Body of pancreas (tissue), 4 donors: ENCODE measurements around the gene TBC1D10B. TPM values are rescaled to one million over a fixed set of nuclear protein-coding genes. Genes with fewer than 3 reads are reported as not detected.

ENCODE experiments used
- ATAC-seq: fragments of 150-250 bp; one replicate; pipeline ENCODE4 v1.9.1; 2016
- DNase-seq, 4 donors: peaks; one replicate each; pipeline ENCODE4 v3.0.0-alpha.2; 2019
- H3K27ac ChIP-seq, 4 donors: fragments of 200-600 bp; sonication (generic); 1 replicate in 3 of 4; 2 replicates in 1 of 4; pipeline versions ENCODE4 v1.5.1 to v1.6.1; 2016 to 2019; ENCODE audit warnings: mild to moderate bottlenecking in 1 of 4, mixed read lengths in 1 of 4, moderate library complexity in 1 of 4
- H3K27me3 ChIP-seq, 2 donors: fragments of 200-600 bp; sonication (generic); one replicate each; pipeline ENCODE4 v1.6.0; 2016; ENCODE audit warnings: mild to moderate bottlenecking in 1 of 2
- H3K36me3 ChIP-seq, 2 donors: fragments of 200-600 bp; sonication (generic); replicated peaks in 1 of 2; 2 replicates each; pipeline ENCODE4 v1.5.1; 2016; ENCODE audit warnings: low read depth in 2 of 2; ENCODE audit not compliant: insufficient read depth in 1 of 2
- H3K4me1 ChIP-seq: fragments of 200-600 bp; sonication (generic); one replicate; pipeline ENCODE4 v1.6.0; 2016
- H3K4me3 ChIP-seq, 2 donors: fragments of 200-600 bp; sonication (generic); 1 replicate in 1 of 2; 2 replicates in 1 of 2; pipeline ENCODE4 v1.5.1; 2016 to 2019
- H3K9me3 ChIP-seq, 3 donors: fragments of 200-600 bp; sonication (generic); 1 replicate in 2 of 3; 2 replicates in 1 of 3; pipeline ENCODE4 v1.5.1; 2016
- CTCF ChIP-seq, 7 experiments: fragments of 450-650 bp in 4 of 7; fragments of 200-600 bp in 3 of 7; sonication (generic) in 3 of 7; IDR thresholded peaks; one replicate each; pipeline ENCODE4 v1.5.1; 2016 to 2019; ENCODE audit warnings: antibody characterized with exemption in 7 of 7
- POLR2A ChIP-seq, 3 donors: fragments of 450-650 bp; IDR thresholded peaks; one replicate each; pipeline ENCODE4 v1.6.1; 2016; ENCODE audit warnings: antibody characterized with exemption in 3 of 3, mild to moderate bottlenecking in 2 of 3
- WGBS, 2 donors: methylation state at CpG; one replicate each; pipeline ENCODE4 v1.1.5; 2017; 5-methylcytosine and 5-hydroxymethylcytosine counted together
- intact Hi-C: fragments of 100-400 bp; cut with DNase I; formaldehyde crosslinking; loops from one replicate; pipeline ENCODE4 v1.15.1; 2023
- total RNA-seq, 2 donors: library from RNA; depleted of rRNA; stranded (reverse); fragments of >200 nt; gene quantifications; one replicate each; pipeline ENCODE4 v1.1.0, GENCODE V29; 2016

The TBC1D10B gene
- total RNA-seq, 2 donors from 2014 or later, result 17.9 to 22.1 TPM

DNA sequence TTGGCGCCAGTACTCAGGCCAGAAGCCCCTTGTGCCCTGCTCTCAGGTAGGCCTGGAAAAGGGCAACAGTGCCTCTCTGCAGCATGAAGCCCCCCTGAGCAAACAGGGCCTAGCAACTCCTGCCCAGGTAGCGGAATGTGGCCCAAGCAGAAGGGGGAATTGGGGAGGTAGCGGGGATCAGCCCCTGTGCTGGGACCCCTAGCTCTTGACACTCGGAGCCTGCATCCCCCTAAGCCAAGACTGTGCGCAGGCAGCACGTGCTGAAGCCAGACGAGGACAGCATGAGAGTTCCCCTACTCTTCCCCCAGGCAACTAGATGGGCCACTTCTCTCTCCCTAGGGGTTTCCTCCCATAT, 14.4 kb downstream of the TBC1D10B start:
- H3K27me3 ChIP-seq, result no peaks in the 10 kb centered on the region
- H3K4me3 ChIP-seq, result no peak overlapping the region
- ATAC-seq (no peak), DNase-seq (no peak)
- H3K27ac ChIP-seq, result peak overlapping the region; percentile 84 to 97 (median 91)
- intact Hi-C loops, result no loop called here
- H3K4me1 ChIP-seq, result peaks cover 52% of the 10 kb centered on the region
- WGBS, 2 donors, result 22 to 48% methylated on average over 1 to 7 of the region's 7 CpGs
- TF ChIP-seq CTCF (IDR thresholded peaks at IDR 0.05) (no peak), POLR2A (IDR thresholded peaks at IDR 0.05) (no peak)
- no peaks in the 10 kb centered on the region for H3K9me3 ChIP-seq
- H3K36me3 ChIP-seq, result peaks cover 0 to 5% of the 10 kb centered on the region in 2 donors

GRCh38 chr16:30355144-30355953, 14.9 kb downstream of the TBC1D10B start, which contains the start of gene CD2BP2:
Gene CD2BP2, minus strand, starts transcription at chr16:30355308. Its CDS starts 627 bp downstream, at chr16:30354681.
- Histone ChIP-seq H3K4me3 (peak within 1 kb of the TSS; percentile 65 to 82), H3K9me3 (no peaks in the 10 kb centered on the region), H3K36me3 (peaks cover 0 to 5% of the 10 kb centered on the region in 2 donors), H3K27me3 (no peaks in the 10 kb centered on the region), H3K4me1 (peaks cover 52% of the 10 kb centered on the region), H3K27ac (peak within 1 kb of the TSS; percentile 84 to 97 (median 91))
- 0% methylated on average over 18 to 45 of the region's 45 CpGs for WGBS, 2 donors
- TF ChIP-seq POLR2A (IDR thresholded peaks at IDR 0.05), result peak in 2 of 3 donors; percentile 62 to 63
- no peak for TF ChIP-seq CTCF (IDR thresholded peaks at IDR 0.05)
- DNase-seq (peak; percentile 95 to 98 (median 96)), ATAC-seq (peak; percentile 91)
- intact Hi-C loops, result no loop called here

DNA sequence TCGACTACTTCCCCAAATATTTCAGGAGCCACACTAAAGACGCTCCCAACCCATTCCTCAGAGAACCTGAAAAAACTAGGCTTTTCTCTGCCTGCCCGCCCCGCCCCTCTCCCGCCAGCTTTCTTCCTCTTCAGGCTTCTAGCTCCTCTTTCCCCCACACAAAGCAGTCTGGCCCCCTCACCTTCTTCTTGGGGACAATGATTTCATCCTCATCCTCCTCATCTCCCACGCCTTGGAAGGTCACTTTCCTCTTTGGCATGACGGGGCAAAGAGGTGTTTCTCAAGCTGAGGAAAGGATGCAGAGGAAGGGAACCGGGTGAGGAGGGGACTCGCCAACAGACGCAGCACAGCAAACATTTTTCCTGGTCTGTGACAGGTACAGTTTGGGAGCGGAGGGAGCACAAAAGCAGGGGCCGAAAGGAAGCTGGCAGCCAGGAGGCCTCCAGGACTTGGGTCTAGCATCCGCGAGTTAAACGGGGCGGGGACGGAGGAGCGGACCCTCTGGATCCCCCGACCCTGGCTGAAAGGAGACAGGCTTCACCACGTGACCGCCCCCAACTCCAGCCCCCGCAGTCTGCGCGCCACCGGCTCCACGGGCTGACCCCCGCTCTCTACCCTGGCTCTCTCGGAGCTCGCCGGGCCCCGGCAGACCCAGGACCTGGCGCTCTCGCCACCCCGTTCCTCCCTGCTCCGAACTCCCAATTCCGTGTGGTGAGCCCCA, 15.7 kb downstream of the TBC1D10B start:
- peak in 1 of 4 donors; percentile 25 for DNase-seq
- peaks cover 0 to 5% of the 10 kb centered on the region in 2 donors for H3K36me3 ChIP-seq

DNA sequence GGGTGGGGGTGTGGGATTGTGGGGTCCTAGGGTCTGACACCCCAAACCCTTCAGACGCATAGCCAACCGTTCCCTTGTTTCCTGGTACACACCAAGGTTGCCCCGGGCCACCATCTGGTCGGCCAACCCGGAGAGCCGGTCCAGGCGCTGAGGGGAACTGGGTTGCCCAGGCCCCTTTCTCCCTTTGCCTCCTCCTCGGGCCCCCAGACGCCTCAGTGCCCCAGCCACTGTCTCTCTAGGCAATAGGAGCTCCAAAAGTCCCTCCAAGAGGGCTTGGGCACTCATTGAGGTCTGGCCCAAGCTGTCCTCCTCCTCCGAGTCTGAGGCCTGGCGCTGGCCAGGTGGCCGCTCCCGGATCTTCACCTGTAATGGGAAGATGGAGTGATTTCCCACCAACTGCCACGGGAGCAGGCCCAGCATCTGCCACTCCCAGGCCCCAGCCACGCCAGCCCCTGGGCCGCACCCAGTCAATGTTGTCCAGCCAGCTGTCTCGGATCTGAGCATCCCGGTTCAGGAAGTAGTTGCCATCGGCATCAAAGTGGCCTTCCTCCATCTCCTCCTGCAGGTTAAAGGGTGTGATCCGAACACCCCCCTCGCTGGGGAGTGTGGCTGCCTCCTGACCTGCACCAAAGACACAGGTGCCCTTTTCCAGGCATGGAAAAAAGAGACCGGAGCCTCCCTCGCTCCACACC, 16.7 kb downstream of the TBC1D10B start:
- peak overlapping the region in 3 of 4 donors; percentile 84 to 97 (median 90) for H3K27ac ChIP-seq
- H3K4me3 ChIP-seq, result no peak overlapping the region
- intact Hi-C loops, result no loop called here
- H3K9me3 ChIP-seq, result no peaks in the 10 kb centered on the region
- TF ChIP-seq POLR2A (IDR thresholded peaks at IDR 0.05) (no peak), CTCF (IDR thresholded peaks at IDR 0.05) (no peak)
- no peak for ATAC-seq
- no peaks in the 10 kb centered on the region for H3K27me3 ChIP-seq
- no peak for DNase-seq
- H3K36me3 ChIP-seq, result peaks cover 0 to 2% of the 10 kb centered on the region in 2 donors
- 87 to 90% methylated on average over 15 to 18 of the region's 23 CpGs for WGBS, 2 donors
- H3K4me1 ChIP-seq, result peaks cover 52% of the 10 kb centered on the region

More for the DNA sequence above, 15.7 kb downstream of the TBC1D10B start:
- peak; percentile 17 for ATAC-seq
- Histone ChIP-seq H3K27me3 (no peaks in the 10 kb centered on the region), H3K4me3 (peak overlapping the region; percentile 65 to 82), H3K27ac (peak overlapping the region; percentile 84 to 97 (median 88)), H3K4me1 (peaks cover 52% of the 10 kb centered on the region), H3K9me3 (no peaks in the 10 kb centered on the region)
- intact Hi-C loops, result no loop called here
- TF ChIP-seq CTCF (IDR thresholded peaks at IDR 0.05) (no peak), POLR2A (IDR thresholded peaks at IDR 0.05) (no peak)
- WGBS, 2 donors, result 3 to 7% methylated on average over 20 to 33 of the region's 36 CpGs
